ENCODE results near the gene TRUB2. TPM values are rescaled to one million over a fixed set of nuclear protein-coding genes. Genes with fewer than 3 reads are reported as not detected.

TRUB2 gene
- total and polyA plus RNA-seq, 2 of the 13 experiments (the other 11 are each of a cell fraction or from before 2014, with no cell fraction given): 22.3 to 41.2 TPM

DNA sequence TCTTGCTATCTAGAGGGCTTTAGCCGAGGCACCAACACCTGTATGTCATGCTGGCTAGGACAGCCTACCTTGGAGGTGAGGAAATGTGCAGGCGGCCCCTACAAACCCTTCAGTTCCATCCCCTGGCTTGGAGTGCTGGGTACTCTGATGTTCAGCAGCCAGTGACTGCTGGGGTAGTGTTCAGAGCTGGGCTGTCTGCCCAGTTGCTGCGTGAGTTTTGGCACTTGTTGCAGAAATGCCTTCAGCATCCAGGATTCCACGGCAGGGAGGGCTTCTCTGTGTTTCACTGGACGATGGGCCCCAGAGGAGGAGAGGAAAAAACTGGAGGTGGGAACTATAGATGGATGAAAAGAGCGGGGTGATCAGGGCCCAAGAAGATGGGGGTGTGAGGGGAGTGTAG lies 35.8 kb downstream of the TRUB2 start (continued):
- TF ChIP-seq TEAD2 (CRISPR knock-in tag; IDR thresholded peaks at IDR 0.05) (no peak), ZBTB43 (CRISPR knock-in tag; conservative IDR thresholded peaks at IDR 0.05) (no peak)

GRCh38 chr9:128285033-128285784 lies 37.0 kb downstream of the TRUB2 start:
- Histone ChIP-seq H3K4me1 (ENCODE audit: insufficient read depth, low read length) (no peaks in the 10 kb centered on the region), H4K20me1 (ENCODE audit: insufficient read depth, low read length) (no peaks in the 10 kb centered on the region), H3K27ac (ENCODE audit: extremely low read length, insufficient read depth, low read length) (no peak overlapping the region), H3K9ac (ENCODE audit: insufficient read depth, low read depth, low read length) (no peak overlapping the region), H2AFZ (ENCODE audit: low read length) (no peak overlapping the region), H3K79me2 (ENCODE audit: insufficient read depth, low read length) (no peaks in the 10 kb centered on the region), H3K27me3 (ENCODE audit: control insufficient read depth in 1 of 2, insufficient read depth in 2 of 2, low read length in 2 of 2) (no peaks in the 10 kb centered on the region), H3K4me3 (replicated peaks in 1 of 3; ENCODE audit: insufficient read depth in 1 of 3, low read depth in 2 of 3, low read length in 3 of 3) (no peak overlapping the region), H3K4me2 (ENCODE audit: low read depth, low read length) (no peak overlapping the region), H3K36me3 (replicated peaks in 1 of 2; ENCODE audit: control insufficient read depth in 1 of 2, insufficient read depth in 2 of 2, low read length in 2 of 2) (peaks cover 5 to 17% of the 10 kb centered on the region in 2 experiments; a peak in 3 of 5 replicates), H3K9me3 (ENCODE audit: low read length) (no peaks in the 10 kb centered on the region)
- TF ChIP-seq KLF11 (CRISPR knock-in tag; IDR thresholded peaks at IDR 0.05) (no peak), IKZF4 (CRISPR knock-in tag; IDR thresholded peaks at IDR 0.05; ENCODE audit: borderline replicate concordance, low read depth, not compliant biosample characterization) (no peak)
- TF ChIP-seq, protein P1, sequence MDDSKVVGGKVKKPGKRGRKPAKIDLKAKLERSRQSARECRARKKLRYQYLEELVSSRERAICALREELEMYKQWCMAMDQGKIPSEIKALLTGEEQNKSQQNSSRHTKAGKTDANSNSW (CRISPR knock-in tag; IDR thresholded peaks at IDR 0.05; ENCODE audit: borderline replicate concordance): no peak
- 97% methylated on average over 12 of the region's 12 CpGs for WGBS (ENCODE audit: low lambda C conversion rate)
- no peak for FAIRE-seq
- BruUV-seq (replicated peaks): no TSS peak
- DNase-seq (ENCODE audit: low spot score): no peak
- in situ Hi-C loops (cut with HindIII; ENCODE audit: extremely low pct_ligation_motif_present, low pct_unique_long_range_greater_than_20kb): no loop called here
- CTCF ChIA-PET (ENCODE audit: low intra/inter-chr PET ratio, low total read pairs): no interaction called here
- POLR2A ChIA-PET: no interaction called here
- no peak for ATAC-seq
- intact Hi-C loops (cut with micrococcal nuclease; ENCODE audit: unreplicated experiment): no loop called here
